UCSD-AML1 (cell line): ENCODE data around the gene TRIM74.
"Not testable (repeated sequence)": the region's sequence is repeated elsewhere in the genome, so short reads cannot be mapped to it uniquely, and the experiment has no call there.

ENCODE experiments used
- DNase-seq: peaks from one replicate; lab custom pipeline; 2025; ENCODE audit not compliant: unreplicated experiment; lab: John Stamatoyannopoulos, UW

The TRIM74 gene

DNA sequence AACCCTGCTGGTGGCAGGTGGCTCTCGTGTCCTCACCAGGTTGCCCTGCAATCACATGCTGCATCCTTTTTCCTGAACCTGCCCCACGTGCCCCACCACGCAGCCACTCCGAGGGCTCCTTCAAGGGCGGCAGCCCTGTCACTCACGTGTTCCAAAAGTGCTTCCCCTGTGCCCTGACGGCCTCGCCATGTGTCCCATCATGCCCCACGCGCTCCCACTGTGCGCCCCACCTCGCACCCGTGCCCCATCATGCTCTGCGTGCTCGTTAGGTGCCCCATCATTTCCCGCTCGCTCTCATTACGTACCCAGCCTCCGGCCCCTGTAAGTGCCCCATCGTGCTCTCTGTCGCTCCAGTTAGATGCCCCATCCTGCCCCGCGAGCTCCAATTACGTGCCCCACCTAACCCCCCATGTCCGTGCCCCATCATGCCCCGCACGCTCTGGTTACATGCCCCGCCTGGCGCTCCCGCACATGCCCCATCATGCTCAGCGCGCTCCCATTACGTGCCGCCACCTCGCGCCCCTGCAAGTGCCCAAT is at the start of gene TRIM74:
Gene TRIM74 (minus strand): TSS at position 487 of the 537 bp plus-strand sequence. CDS start 3,309 bp downstream, outside the sequence.
- DNase-seq, result not testable (repeated sequence)

DNA sequence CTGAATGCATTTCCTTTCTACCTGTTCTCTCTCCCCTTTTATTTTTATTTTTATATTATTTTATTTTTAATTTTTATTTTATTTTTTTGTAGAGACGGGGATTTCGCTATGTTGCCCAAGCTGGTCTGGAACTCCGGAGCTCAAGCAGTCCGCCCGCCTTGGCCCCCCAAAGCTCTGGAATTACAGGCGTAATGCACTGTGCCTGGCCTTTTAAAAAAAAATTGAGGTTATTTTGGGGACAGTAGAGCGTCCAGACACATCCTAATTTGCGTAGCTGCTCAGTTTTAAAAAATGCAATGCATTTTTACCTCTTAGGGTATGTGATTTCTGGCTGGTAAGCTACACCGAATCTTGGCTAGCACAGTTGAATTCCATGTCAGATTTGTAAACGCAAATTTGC is 37.2 kb upstream of the TRIM74 start:
- DNase-seq, result not testable (repeated sequence)

DNA sequence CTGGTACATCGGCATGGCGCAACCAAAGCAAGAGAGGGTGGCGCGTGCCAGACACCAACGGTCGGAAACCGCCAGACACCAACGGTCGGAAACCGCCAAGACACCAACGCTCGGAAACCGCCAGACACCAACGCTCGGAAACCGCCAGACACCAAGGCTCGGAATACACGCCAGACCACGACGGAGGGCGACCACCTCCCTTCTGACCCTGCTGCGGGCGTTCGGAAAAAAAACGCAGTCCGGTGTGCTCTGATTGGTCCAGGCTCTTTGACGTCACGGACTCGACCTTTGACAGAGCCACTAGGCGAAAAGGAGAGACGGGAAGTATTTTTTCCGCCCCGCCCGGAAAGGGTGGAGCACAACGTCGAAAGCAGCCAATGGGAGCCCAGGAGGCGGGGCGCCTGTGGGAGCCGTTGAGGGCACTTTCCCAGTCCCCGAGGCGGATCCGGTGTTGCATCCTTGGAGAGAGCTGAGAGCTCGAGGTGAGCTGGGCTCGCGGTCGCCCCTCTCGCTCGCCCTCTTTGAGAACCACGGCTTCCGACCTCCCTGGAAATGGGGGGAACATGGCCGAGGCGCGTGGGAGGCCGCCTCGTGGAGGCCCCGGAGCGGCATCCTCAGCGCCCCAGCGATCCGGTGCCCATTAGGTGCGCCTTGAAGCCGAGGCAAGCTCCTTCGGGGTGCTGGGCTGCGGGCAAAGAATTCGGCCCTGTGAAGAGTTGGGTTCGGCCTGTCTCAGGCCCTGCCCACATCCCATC is 36.6 kb upstream of the TRIM74 start:
- DNase-seq, result not testable (repeated sequence)

DNA sequence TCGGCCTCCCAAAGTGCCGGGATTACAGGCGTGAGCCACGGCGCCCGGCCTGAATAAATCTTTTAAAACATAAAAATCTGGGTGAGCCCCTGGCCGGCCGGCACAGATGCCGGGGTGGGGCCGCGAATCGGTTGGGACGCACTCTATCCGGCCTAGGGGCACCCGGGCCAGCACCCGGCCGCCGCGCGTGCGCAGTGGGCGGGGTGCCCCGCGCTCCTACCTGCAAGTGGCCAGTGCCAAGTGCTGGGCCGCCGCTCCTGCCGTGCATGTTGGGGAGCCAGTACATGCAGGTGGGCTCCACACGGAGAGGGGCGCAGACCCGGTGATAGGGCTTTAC is 36.1 kb upstream of the TRIM74 start:
- not testable (repeated sequence) for DNase-seq

DNA sequence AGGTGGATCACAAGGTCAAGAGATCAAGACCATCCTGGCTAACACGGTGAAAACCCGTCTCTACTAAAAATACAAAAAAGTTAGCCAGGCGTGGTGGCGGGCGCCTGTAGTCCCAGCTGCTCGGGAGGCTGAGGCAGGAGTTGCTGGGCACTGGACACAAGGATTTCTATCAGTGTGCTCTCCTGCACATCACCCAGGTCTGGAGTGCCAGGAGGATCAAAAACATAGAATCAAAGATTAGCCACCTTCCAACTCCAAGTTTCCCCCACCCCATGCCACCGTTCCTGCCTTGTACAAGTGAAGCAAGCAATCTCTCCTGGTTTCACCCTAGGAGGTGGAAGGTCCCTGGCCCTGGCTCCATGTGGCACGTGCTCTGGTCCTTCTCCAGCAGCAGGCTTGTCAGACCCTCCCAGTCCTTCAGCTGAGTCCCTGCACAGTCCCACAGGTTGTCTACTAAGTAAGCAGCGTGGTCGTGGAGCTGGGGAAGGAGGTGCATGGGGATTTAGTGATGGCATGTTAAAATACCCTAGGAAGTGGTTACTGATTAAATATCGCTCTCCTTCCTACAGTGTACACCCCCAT is 28.7 kb upstream of the TRIM74 start:
- DNase-seq, result not testable (repeated sequence)

DNA sequence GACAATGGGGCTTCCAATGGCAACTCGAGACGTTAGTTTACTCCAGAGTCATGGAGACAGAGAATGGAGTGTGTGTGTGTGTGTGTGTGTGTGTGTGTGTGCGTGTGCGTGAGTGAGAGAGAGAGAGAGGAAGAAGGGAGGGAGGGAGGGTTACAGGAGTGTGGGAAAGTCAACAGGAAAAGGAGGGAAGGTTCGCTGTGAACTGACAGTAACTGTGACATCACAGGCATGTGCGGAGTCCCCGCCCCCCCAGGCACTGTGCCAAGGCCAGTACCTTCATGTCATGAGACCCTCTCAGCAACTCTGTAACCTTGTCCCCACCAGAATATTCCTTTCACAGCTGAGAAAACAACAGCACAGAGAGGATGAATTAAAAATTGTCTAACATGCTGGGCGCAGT is 28.2 kb upstream of the TRIM74 start:
- DNase-seq, result not testable (repeated sequence)

DNA sequence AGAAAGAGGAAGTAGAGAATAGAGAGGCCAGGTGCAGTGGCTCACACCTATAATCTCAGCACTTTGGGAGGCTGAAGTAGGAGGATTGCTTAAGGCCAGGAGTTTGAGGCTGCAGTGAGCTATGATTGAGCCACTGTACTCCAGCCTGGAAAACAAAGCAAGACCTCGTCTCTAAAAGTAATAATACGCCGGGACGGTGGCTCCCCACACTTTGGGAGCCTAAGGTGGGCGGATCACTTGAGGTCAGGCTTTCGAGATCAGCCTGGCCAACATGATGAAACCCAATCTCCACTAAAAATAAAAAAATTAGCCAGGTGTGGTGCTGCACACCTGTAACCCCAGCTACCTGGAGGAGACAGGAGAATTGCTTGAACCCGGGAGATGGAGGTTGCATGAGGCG is 26.2 kb upstream of the TRIM74 start:
- DNase-seq, result not testable (repeated sequence)

DNA sequence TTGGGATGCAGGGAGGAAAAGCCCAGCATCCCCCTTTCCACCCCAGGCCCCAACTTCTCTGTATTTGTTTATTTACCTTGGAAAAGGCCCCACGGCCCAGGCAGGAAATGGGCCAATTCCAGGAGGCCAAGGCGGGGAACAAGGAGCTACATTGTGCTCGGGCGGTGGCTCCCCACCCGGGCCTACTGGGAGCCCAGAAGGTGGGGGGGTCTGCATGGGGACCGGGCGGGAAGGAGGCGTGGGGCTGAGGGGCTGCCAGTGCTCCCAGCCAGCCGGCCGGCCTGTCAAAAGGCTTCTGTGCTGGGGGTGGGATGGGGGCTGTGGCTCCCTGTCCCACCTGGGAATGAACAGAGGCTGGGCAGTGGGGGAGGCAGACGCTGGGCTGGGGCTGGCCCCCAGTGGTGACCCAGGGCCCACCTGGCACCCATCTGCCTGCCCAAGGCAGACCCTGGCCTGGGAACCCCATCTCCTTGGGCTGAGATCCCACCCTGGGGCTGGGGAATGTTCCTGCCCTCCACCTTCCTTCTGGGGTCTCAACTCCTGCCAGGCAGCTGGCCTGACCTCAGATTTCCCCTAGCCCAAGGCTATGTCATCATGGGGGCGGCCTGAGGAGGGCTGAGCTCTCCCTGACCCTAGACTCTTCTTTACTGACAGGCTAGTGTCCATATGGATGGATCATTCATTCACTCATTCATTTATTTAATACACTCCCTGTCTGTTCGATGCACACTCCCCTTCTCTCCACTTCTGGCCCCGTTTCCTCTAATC is 21.1 kb upstream of the TRIM74 start:
- not testable (repeated sequence) for DNase-seq

DNA sequence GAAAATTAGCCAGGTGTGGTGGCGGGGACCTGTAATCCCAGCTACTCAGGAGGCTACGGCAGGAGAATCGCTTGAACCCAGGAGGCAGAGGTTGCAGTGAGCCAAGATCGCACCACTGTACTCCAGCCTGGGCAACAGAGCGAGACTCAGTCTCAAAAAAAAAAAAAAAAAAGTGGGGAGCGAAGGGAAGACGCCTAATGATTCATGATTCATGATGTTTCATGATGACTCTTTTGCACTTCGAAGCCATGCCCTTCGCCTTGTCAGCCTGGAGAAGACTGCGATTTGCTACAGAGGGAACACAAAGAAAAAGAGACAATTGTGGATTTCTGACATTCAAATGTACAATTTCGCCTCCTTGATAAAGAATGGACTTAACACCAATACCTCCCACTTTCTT is 12.8 kb upstream of the TRIM74 start:
- not testable (repeated sequence) for DNase-seq

DNA sequence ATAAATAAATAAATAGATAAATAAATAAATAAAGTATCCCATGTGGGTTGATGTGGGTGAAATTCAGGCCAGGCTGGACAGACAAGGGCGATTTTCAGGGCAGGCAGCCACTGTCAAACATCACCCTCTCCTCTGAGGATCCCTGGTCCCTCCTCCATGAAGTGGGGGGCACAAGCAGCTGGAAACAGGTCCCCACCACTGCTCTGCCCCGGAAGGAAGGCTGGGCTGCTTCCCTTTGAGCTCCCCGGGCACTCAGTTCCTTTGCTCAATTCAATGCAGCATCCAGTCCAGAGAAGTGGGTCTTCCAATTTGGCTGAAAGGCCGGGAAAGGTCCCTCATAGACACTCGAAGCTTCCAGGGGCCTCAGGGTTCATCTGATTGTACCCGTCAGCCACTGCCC is 11.1 kb upstream of the TRIM74 start:
- DNase-seq, result not testable (repeated sequence)

DNA sequence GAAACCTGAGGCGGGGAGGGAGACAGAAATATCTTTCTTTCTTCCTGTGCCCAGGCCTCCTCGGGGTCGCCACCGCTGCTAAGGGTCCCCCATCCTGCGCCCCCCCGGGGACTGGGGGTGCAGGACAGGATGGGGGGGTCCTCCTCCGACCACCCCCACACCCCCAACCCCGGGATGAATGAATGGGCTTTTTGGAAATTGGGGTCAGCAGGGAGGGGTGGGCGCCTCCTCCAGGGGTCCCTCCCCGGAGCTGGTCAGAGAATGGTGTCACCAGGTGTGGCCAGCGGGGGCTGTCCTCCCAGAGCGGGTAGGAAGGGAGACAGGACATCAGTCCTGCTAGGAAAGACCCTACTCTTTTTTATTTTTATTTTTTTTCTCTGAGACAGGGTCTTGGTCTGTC is 7.2 kb upstream of the TRIM74 start:
- DNase-seq, result not testable (repeated sequence)

DNA sequence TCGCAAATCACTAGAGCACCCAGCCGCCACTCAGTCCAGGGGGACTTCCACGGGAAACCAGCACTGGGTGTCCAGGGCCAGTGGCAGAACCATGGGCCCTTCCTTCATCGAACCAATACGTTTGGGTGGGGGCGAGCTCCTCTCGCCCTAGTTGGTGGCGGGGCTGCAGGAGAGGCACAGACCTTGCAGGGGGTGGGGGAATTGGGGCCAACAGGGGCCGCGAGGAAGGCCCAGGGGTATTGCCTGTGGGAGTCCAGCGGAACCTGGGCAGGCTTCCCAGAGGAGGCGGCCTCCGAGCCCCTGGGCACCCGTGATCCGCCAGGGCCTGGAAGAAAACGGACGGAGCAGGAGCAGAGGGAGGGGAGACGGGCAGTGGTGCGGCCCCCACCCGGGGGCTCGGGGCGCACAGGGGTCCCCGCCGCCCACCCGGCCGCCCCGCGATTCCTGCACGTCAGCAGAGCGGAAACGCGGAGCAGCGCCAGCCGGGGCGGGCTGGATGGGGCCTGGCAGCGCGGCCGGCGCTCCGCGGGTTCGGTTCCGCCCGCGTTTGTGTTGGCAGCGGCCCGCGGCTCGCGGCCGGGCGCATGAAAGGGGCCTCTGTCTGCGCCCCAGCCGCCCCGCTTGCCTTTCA is 6.5 kb upstream of the TRIM74 start:
- DNase-seq, result not testable (repeated sequence)

DNA sequence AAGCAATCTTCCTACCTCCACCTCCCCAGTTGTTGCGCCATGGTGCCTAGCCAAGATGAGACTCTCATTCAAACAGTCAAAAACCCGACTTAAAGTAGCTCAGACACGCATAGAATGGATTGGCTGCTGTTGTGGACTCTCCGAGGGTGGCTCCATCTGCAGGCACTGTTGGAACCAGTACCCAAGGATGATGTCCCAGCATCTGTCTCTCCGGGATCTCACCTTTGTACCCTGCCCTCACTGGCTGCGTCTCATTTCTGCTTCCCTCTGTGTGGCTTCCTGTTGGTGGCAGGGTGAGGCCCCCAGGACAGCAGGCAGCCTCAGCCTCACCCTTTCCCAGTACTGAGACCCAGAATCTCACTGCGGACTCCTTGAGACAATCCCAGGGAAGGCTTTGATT is 5.5 kb upstream of the TRIM74 start:
- DNase-seq, result not testable (repeated sequence)

DNA sequence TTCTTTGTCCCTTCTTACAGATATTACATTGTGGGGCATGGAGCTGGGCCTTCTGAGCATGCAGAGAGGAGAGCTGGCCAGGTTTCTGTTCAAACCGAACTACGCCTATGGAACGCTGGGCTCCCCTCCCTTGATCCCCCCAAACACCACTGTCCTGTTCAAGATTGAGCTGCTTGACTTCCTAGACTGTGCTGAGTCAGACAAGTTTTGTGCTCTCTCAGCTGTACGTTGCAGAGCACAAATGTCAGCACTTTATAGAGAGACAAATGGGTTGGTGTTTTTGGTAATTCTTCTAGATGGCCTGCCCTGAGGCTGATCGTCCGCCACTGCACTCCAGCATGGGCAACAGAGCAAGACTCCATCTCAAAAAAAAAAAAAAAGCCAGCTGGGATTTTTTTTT is 2.2 kb upstream of the TRIM74 start:
- DNase-seq, result not testable (repeated sequence)

DNA sequence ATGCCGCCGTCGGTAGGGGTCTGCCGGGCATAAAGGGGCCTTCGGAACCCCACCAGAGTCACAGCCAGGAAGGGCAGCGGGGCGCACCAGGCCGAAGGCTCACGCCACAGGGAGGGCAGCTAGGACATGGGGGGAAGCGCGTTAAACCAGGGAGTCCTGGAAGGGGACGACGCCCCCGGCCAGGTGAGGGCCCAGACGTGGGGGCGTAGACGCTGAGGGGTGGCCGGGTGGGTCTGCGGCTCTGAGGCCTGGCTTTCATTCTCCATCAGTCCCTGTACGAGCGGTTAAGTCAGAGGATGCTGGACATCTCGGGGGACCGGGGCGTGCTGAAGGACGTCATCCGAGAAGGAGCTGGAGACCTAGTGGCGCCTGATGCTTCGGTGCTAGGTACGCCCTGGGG is 422 bp upstream of the TRIM74 start:
- not testable (repeated sequence) for DNase-seq

DNA sequence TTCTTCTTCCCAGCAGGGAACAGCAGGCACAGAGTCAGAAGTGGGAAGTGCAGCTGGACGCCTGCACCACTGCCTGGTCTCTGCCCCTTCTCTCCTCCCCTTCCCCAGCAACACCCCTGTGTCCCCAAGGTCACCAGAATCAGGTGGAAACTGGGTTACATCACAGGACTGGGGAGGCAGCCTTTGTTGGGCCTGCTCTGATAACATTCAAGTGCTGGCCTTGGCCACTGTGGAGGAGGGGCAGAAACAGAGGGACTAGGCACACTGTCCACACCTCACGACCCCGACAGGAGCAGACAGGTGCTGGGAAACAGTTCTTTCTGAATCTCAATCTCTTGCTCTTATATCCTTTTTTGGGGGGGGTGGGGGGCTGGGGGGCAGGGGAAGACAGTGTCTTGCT is 2.4 kb downstream of the TRIM74 start:
- not testable (repeated sequence) for DNase-seq

DNA sequence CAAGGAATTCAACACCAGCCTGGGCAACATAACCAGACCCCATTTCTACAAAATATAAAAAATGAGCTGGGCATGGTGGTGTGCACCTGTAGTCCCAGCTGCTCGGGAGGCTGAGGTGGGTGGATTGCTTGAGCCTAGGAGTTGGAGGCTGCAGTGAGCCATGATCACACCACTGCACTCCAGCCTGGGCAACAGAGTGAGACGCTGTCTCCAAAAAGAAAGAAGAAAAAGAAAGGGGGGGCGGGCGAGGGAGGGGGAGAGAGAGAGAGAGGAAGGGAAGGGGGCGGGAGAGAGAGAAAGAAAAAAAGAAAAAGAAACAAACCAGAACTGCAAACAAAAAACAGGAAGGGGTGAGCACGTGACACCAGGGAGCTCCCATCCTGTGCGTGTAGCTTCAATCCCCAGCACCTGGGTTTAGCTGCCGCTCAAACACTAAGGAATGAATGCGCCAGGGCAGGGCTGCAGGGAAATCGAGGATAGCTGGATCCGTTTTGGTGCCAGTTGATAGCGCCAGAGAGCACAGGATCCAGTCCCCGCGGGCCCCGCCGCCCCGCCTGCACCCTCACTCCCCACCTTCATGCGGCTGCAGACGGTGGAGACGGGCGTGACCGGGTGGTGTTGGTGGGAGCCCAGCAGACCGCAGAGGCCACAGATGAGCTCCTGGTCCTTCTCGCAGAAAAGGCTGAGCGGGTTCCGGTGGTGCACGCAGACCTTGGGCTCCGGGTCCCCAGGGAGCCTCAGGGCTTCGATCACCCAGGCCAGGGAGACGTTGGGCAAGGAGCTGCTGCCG is 3.9 kb downstream of the TRIM74 start:
- DNase-seq, result not testable (repeated sequence)

DNA sequence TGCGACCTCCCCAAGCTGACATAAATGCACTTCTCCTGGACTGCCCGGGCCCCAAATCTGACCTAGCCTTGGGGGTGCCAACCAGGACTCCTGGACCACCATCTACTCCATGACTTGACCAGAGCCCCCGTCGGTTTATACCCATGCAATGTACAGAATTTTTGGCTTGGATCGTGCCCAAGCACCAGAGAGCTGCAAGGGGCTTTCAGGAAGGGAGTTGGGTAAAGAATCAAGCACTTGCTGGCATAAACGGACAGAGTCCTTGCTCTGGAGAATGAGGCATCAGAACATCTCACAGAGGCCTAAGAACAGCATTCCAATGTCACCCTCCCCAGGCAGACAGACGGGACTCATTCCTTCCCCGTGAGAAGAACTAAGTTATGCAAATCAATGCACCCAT is 6.2 kb downstream of the TRIM74 start:
- DNase-seq, result not testable (repeated sequence)

DNA sequence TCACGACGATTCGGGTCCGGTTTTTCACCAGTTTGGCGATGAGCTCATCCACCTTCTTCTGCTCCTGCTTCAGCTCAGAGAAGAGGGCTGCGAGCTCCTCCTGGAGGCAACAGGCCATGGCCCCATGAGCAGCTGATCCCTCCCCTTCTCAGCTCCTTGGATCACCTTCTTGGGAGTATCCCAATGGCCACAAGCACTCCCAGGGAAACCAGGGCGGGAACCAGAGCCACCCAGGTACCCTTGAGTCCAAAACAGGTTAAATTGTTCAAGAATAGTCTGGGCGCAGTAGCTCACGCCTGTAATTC is 8.0 kb downstream of the TRIM74 start:
- DNase-seq, result not testable (repeated sequence)

DNA sequence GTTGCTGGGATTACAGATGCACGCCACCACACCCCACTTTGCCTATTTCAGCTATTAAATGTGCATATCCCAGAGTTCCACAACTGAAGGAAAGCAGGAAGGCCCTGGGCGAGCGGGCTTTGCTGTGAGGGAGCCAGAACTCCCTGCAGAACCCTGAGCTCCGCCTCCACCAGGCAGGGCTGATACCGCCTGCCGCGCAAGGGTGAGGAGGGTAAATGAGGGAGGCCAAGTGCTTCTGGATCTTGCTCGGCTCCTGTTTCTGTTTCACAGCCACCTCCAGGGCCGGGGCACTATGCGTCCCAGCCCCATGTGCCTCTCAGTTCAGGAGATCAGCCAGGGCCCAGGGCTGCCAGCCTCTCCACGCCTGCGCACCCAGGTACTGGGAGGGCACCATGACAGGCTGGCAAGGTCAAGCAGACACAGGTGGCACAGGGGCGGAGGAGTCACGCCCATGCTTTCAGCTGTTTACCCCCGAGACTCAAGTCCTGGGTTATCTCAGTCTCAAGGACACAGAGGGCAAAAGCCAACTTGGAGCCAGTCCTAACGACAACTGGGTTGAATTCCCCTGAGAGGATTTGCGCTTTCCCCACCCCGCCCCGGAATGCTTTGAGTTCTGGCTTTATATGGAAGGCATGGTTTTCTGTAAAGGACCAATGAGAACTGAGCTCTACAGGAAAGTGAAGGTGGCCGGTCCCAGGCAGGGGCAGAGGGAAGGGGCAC is 8.5 kb downstream of the TRIM74 start:
- not testable (repeated sequence) for DNase-seq
